Activated CD4-positive, CD25-positive, alpha-beta regulatory T cell treated with anti-CD3 and anti-CD28 coated beads, Interleukin-2, amount 50 U/mL, for 72 hours (primary cell): ENCODE measurements around the gene NEDD9.
A peak's percentile ranks its signal among the peaks of the same experiment; 100 is the strongest.

ENCODE experiments used
- DNase-seq: peaks from one replicate; pipeline ENCODE4 v3.0.0; 2021

NEDD9 gene

DNA sequence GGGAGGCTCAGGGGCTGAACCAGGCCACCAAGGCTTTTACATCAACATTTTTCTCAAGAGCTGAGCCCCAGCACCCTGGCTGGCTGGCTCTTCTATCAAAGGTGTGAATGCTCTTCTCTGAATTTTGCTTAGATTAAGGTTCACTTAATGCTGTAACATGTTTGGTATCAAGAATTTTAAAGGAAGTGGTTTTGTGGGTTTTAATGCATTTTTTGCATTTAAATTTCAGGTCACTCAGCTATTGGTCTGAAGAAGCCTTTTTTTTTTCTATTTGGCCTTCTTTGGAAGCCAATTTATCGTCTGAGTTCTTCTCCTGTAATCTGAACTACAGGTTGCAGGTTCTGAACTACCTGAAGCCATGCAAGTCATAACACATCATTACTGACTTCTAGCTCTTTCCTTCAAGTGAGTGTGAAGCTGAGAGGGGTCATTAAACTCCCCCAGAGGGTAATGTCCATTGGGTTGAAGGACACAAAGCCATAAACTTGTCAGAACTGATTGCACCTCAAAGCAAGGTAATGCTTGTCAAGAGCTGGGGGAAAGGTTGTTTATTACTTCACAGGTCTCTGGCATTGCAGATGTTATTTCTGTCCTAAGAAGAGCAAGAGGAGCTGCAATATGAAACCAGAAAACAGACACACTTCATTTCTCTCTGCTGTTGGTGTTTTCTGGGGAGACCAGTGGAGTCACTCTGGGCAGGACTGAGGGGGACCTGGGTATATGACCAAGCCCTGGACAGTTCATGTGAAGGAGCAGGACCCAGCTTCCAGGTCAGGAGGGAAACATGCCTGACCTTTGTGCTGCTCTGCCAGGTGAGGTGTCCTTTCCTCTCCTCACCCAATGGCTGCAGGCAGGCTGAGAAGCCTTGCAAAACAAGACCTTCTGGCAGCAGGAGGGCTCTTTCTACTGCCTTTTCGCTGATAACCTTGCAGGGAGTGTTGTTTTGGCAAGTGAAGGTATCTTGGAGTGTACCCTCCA, 26.1 kb upstream of the NEDD9 start:
- DNase-seq: no peak

DNA sequence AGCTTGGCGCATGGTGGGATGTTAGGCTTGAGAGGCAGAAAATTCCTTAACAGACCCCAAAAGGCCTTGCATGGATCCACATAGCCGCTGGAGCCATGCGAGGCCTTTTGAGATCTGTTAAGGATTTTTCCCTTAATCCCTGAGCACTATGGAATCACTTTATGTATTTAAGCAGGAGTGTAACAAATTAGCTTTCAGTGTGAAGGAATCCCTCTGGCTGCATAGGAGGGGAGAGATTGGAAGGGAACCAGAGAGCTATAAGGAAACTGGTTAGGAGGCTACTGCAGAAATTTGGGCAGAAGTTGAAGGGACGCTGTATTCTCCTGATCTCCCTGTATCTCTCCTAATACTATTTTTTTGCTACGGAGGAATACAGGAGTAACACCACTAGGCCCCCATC, 23.1 kb upstream of the NEDD9 start:
- DNase-seq: no peak

DNA sequence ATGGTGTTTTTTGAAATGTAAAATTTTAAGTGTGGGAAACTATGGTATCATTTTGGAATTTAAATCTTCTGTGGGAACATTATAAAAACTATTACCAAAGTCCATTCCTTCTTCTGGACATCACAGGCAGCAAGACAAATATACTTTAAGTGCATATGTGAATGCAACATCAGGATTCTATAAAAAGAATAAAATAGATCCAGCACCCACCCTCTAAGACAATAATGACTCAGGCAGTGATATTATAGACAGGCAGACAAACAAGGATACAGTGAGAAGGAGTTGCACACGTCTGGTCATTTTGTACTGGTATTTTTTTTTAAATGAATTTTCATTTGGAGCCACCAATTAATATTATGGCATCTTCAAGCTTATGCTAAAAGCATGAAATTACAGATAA, 21.1 kb upstream of the NEDD9 start:
- DNase-seq: no peak

DNA sequence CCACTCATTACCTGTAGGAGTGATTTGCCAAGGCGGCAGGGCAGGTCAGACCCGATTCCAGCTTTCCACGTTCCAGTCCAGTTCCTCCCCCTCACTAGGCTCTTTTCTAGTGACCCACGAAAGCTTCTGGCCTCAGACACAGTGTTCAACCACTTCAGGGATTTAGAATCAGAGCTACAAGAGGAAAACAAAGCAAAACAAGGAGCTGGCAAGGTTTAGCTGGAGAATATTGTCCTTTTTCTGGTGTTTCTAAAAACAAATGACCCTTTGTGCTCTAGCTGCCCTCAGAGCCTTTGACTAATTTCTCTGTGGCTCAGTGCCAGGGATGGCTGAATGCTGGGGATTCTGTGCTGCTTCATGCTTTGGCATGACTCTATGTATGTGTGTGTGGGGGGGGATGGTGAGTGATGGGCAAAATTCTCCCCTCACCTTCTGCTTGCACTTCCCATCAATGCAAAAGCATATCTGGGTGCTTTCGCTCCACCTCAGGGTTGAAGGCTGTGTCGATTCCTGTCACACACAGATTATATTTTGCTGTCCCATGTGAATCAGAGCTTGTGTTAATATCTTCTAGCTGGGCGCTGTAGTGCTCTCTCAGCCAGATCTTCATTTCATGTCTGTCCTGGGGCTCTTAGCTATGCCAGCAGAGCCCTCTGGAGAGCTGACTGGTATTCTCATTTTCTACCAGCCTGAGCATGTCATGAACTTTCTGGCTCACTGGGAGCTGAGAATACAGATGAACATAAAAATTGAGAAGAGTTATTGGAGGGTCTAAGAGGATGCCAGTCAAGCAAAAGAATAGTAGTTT, 19.3 kb upstream of the NEDD9 start:
- no peak for DNase-seq

DNA sequence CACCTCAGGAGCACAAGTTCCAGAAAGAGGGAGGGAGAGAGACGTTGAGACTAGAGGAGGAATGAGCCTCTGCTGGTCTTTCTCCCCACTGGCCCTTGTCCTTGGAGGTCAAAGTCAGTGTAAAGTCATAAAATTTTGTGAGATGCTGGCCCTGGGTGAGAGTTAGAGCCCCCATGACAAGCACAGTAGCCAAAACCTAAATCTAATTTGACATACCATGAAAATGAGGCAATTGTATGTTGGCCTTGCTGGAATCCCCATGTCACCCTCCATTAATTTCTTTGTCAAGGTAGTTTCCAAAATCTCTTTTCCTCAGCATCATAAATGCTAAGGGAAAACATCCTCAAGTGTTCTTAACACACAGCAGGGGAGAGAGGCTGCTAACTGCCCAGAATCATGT, 17.6 kb upstream of the NEDD9 start:
- DNase-seq: no peak

DNA sequence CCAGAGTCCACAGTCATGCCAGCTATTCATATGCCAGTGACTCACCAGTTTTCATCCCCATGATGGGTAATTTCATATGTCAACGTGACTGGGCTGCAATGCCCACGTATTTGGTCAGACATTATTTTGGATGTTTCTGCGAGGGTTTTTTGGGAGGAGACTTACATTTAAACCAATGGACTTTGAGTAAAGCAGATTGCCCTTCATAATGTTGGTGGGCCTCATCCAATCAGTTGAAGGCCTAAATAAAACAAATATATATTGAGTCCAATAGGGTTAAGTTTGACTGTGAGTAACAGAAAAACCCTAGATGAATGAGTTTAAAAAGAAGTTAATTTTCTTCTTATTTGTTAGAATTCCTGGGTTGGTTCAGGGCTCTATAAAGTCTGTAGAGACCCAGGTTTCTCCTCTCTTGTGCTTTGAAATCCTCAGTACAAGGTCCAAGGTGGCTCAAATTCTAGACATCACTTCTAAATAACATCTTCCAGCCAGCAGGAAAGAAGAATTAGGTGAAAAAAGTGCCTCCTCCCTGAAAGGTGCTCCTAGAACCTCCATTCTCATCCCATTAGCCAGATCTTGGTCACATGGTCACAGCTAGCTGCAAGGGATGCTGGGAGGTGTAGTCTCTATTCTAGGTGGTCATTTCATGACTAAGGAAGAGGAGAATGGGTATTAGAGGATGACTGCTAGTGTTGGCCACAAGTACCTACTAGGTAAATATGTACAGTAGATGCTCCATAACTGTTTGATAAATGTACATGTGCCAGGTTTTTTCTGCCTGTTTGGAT, 16.7 kb upstream of the NEDD9 start:
- DNase-seq: no peak

DNA sequence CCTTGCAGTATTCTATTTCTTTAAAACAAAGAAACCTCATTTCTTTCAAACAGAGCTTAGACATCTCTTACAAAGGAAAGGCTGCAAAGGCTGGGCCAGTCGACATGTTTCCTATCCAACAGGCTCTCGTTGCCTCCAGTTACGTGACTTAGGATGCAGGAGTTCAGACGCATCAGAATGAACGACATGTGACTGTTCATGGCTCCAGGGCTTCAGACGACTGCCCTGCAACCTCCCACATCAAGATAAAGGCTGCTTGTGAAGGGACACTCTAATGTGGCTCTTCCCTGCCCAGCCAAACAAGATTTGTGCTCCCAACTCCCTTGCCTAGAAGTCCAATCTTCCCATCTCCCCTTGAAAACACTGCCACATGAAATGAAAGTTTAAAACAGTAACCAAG, 14.3 kb upstream of the NEDD9 start:
- no peak for DNase-seq

DNA sequence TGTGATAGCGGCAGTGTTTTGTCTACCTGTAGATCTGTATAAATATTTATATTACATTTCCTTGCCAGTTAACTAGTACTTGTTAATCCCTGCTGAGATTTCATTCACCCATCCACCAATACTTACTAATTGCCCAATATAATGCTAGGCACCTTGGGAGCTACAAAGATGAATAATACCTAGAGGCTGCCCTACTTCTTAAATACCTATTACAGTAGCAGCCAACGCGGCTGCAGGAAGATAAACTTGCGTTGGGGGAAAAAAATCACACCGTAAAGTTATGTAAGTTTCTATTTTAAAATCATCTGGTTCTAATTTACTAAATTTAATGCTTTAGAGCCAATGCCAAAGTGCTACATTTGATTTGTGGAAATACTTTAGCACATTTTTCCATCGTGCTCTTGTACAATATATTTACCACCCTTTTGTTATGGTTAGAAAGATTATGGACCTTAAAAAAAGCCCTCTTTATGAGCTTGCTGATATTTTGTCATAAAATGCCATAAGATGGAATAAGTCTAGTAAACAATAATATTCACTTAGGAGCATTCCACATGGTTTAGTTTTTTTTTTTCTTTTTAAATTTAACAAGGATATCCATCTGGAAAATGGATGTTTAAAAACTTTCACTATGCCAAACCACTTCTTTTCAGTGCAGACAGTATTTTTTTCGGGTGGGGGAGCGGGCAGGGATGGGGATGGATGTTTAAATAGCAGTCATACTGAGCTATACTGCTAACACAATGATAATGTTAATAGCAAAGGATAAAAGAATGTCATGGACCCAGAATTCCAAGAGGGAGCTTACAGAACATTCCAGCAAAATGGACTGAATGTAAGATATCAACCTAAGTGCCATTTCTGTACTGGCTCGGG, 13.2 kb upstream of the NEDD9 start:
- DNase-seq: no peak

DNA sequence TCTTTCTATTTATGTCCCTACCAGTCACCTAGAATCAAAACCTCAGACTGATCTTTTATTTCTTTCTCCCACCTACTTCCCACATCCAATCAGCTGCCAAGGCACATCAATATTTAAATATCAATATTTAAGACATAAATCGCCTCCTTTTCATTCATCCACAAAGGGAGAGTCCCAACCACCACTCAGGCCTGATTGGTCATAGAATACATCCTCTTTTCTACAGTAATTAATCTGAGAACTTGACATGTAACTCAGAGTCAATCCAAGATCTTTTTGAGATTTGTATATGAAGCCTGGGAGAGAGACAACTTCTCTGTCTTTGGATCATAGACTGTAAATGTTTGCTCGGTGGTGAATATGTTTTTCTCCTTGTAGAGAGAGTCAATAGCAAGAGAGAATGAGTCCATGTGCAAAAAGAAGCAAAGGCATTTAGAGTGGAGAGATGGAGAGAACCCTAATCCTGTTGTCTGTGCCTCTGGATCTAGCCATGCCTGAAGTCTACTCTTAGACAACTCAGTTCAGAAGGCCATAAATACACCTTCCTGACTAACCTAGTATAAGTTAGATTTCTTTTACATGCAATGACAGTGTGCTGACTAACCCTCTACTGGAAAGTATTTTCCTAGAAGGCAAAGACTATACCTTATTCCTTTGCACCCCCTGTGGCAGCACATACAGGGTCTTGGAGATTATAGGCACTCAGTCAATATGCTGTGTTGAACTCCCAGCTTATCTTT, 12.1 kb upstream of the NEDD9 start:
- DNase-seq: no peak

DNA sequence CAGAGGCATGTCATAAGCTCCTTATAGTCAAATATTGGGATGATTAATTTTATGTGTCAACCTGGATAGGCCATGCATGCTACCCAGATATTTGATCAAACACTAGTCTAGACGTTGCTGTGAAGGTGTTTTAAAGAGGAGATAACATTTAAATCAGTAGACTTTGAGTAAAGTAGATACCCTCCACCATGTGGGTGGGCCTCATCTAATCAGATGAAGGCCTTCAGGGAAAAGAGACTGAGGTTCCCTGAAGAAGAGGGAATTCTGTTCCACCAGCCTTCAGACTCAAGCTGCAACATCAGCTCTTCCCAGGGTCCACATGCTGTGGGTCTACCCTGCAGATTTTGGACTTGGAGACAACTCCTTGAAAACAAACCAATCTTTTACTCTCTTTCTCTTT, 11.4 kb upstream of the NEDD9 start:
- DNase-seq: no peak

DNA sequence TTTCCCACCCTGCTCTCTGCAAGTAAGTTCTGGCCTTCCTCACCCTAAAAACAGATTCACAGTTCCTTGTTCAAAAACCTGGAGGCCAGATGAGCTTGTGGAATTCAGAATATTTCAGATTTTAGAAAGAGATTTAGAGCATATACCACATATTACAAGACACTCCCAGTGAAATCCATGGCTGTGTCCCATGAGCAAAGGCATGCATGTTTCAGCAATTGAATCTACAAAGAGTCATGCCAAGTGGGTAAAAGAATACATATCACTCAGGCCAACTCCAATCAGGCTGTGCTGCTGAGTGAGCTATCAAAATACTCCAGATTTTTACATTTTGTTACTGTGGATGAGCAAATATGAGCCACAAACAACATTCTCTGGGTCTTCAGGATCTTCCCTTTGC, 10.2 kb upstream of the NEDD9 start:
- DNase-seq: no peak

DNA sequence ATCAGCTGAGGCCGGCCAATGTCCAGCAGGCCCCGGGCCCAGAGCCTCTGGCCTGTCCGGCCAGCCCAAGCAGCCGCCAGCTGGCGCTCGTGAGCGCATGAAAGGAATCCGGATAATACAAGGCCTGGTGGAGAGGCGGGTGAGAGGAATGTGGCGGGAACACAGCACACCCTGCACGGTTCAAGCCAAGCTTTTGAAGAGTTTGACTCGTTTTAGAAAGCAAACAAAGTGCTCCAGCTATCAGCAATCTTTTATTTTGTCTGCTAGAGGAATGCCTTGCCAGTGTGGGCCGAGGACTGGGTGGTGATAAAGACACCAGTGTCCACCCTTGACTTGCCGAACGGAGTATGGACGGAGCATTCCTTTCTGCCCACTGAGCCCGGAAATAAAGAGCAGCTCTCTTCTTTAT, 9.3 kb upstream of the NEDD9 start:
- no peak for DNase-seq

DNA sequence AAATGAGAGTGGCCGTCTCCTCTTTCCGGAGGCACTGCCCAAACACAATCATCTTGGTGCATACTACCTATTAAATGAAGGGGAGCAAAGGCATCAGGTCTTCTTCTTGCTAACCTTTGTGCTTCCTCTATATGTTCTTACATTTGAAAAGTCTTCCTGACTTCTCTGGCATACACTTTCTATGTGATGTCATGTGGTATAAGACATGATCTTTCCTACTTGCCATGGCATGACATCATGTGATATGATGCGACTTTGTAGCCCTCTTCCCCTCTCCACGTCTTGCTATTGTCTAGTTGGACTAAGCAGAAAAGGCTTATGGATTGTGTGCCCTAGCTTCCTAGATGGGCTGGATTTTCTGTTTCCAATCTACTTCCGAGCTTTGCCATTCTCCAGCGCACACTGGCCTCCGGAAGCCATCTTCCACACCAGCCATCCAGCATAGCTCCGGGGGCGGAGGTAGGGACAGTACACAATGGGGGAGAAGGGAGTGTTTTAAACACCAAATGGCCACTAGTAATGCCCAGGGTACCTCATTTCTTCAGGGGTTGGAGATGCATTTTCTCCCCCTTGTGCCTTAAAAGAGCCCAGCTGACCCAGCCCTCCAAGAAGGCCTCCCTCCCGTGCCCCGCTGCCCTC, 8.8 kb upstream of the NEDD9 start:
- DNase-seq: no peak

DNA sequence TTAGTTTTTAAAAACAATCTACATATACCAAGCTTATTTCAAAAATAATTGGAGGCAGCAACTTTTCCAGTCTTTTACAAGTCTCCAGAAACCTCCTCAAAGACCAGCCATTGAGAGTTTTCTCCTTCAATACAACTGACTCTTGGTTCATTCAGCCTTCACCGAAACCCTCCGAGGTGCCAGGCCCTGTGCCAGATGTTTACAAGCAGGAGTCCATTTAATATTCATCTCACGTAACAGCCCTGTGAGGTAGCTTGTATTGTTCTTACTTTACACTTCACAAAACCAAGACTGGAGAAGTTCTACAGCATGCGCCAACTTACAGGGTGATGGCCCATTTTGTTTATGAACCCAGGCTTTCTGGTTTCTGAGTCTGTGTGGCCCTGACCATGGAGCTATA, 5.5 kb upstream of the NEDD9 start:
- no peak for DNase-seq

DNA sequence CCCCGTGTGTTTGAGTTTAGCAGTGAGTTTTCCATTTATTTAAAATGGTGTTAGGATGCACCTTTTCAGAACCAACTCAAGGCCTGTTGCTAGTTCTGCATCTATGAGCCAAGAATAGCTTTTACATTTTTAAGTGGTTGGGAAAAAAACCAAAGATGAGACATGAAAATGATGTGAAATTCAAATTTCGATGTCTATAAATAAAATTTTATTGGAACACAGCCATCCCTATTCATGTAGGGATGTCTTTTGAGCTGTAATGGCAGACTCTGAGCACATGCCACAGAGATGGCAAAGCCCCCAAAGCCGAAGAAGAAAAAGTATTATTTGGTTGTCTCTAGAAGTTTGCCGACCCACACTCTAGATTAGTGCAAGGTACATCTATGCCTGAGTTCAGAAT, 5.0 kb upstream of the NEDD9 start:
- no peak for DNase-seq

DNA sequence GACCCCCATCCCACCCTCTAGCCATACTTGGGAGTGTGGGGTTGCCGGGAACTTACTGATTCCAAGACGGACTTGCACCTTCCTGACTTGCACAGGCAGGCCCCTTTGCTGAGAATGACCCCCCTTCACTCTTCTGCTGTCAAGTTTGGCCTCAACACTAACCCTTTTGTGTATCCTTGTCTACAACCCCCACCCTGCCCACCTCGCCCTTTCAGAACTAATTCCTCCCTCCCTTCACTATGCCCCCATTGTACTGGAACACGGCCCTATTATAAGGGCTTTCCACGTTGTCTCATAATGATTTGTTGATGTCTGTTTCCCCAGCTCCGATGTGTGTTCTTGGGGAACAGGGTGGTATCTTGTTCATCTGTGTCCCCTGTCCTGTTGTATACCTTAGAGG, 4.4 kb upstream of the NEDD9 start:
- no peak for DNase-seq

DNA sequence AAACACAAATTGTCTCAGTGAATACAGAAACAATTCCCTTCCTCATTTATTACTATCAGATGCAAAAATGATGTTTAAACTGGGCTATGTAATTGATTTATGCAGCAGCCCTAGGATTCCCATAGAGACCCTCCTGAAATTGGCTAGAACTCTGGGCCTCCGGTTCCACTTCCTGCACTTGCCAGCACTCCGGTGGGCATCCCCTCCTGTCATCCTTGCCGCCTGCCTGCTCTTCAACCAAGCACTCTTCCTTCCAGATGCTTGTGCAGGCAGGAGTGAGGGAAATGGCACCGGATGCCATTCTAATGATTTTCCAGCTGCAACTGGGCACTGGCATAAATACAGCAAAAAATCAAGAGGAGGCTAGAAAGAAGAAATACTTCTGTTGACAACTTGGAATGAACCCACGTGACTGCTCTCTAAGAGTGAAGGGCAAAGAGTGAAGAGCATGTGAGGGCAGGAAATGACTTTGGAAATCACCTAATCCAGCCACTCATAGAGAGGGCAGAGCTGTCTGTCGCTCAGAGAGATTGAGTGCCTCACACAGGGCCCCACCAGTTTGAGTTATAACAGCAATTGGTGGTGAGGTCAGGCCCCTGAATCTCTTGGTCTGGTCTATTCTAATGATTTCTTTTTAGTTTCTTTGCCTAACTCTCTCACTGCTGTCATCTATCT, 3.7 kb upstream of the NEDD9 start:
- peak; percentile 46 for DNase-seq

DNA sequence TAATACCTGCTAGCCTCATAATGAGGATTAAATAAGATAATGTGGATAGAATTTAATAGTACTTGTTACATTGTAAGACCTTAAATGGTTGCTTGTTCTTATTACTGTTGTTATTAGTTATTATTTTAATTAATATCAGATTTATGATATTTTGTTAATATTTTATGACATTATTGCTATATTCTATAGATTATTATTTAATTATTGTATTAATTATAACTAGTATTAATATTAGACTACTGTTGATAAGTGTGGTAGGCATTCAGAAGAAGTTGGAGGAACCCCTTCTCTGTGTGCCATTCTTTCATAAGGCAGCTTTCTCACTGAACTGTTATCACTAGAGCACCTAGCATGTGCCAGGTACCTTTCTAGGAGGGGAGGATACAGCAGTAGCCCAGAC, 2.6 kb upstream of the NEDD9 start:
- DNase-seq: no peak

DNA sequence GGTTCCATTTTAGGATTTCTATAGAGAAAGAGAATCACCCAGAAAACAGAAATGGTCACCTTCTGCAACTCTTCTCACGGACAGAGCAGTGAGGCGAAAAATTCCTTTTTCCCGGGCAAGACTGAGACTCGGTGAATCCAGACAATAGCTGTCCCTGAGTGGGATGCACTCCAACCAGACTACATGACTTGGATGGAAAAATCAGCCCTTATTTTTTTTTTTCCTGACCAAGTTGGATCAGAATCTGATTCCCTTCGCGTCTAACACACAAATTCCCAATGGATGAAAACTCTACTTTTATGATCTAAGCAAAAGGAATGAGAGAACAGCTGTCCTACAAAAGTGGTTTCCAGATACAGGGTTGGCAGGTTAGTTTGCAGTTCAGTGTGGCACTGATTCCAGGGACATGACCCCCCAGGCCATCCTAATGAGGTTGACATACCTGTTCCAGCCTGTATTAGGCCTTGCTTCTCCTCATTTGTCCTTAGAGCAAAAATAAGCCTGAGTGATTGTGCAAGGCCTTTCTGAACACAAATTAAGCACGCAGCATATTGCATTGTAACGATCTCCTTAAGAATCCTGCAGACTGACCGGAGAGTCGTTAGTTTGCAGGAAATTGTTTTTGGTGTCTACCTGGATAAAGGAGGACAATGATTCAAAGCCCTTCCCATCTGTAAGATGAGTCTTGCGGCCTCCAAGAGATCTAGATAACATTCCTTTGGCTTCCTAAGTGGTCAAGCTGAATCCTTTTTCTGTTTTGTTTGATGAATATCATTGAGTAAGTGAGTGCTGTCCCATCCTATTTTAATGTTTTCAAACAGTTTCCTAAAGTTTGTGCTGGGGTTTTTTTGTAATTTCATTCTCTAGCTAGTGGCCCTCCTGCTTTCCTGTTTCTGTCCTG, 1.5 kb upstream of the NEDD9 start:
- DNase-seq: no peak
